HepG2 (cell line): Measurements from ENCODE around the gene NKAIN4. TPM values are rescaled to one million over a fixed set of nuclear protein-coding genes. Genes with fewer than 3 reads are reported as not detected.

Experiments used
- HNF4G ChIP-seq, 2 experiments: sonication (generic) in 1 of 2; formaldehyde crosslinking in 1 of 2; IDR thresholded peaks; 2 replicates each; pipeline versions ENCODE4 v1.4.0 to v1.6.1; 2011 to 2020; ENCODE audit warnings: borderline replicate concordance in 2 of 2, low read depth in 2 of 2, mild to moderate bottlenecking in 2 of 2, low read length in 1 of 2, missing genetic modification reagents in 1 of 2, moderate library complexity in 1 of 2
- KLF15 ChIP-seq: sonication (generic); formaldehyde crosslinking; IDR thresholded peaks from 2 replicates; pipeline ENCODE4 v1.8.1; 2023; ENCODE audit warnings: borderline replicate concordance, mild to moderate bottlenecking, inconsistent platforms, missing genetic modification reagents, mixed read lengths
- KLF9 ChIP-seq: IDR thresholded peaks from 2 replicates; pipeline ENCODE4 v1.6.1; 2016; ENCODE audit warnings: low read depth
- MTERF4 ChIP-seq: sonication (generic); formaldehyde crosslinking; IDR thresholded peaks from 2 replicates; pipeline ENCODE4 v1.8.0; 2023; ENCODE audit warnings: mild to moderate bottlenecking, missing genetic modification reagents
- NFE2L1 ChIP-seq: sonication (generic); formaldehyde crosslinking; IDR thresholded peaks from 2 replicates; pipeline ENCODE4 v1.4.0; 2020; ENCODE audit warnings: missing genetic modification reagents, mild to moderate bottlenecking, borderline replicate concordance
- NR1H2 ChIP-seq: sonication (generic); formaldehyde crosslinking; IDR thresholded peaks from 2 replicates; pipeline ENCODE4 v1.8.1; 2022; ENCODE audit warnings: low read depth, missing genetic modification reagents, borderline replicate concordance
- RXRB ChIP-seq: IDR thresholded peaks from 2 replicates; pipeline ENCODE4 v1.6.1; 2016; ENCODE audit warnings: borderline replicate concordance, missing genetic modification reagents, missing compliant biosample characterization
- SRY ChIP-seq: sonication (generic); formaldehyde crosslinking; IDR thresholded peaks from 2 replicates; pipeline ENCODE4 v1.8.0; 2022; ENCODE audit warnings: mild to moderate bottlenecking, missing genetic modification reagents
- TEAD3 ChIP-seq: optimal IDR thresholded peaks from 2 replicates; pipeline ENCODE3; 2016; ENCODE audit warnings: borderline replicate concordance
- ZBTB38 ChIP-seq: sonication (generic); formaldehyde crosslinking; IDR thresholded peaks from 2 replicates; pipeline ENCODE4 v1.5.1; 2020; ENCODE audit warnings: mild to moderate bottlenecking, missing genetic modification reagents
- ZC3H4 ChIP-seq: sonication (generic); formaldehyde crosslinking; IDR thresholded peaks from 2 replicates; pipeline ENCODE4 v1.4.0; 2020; ENCODE audit warnings: missing genetic modification reagents, borderline replicate concordance
- ZNF251 ChIP-seq: sonication (generic); formaldehyde crosslinking; IDR thresholded peaks from 2 replicates; pipeline ENCODE4 v1.9.0; 2021; ENCODE audit warnings: mild to moderate bottlenecking, missing genetic modification reagents
- ZNF354B ChIP-seq: sonication (generic); formaldehyde crosslinking; IDR thresholded peaks from 2 replicates; pipeline ENCODE4 v1.8.0; 2022; ENCODE audit warnings: mild to moderate bottlenecking, missing genetic modification reagents
- ZNF609 ChIP-seq: sonication (generic); formaldehyde crosslinking; IDR thresholded peaks from 2 replicates; pipeline ENCODE4 v1.4.0; 2020; ENCODE audit warnings: mild to moderate bottlenecking, missing genetic modification reagents, borderline replicate concordance
- ZNF704 ChIP-seq: sonication (generic); formaldehyde crosslinking; IDR thresholded peaks from 2 replicates; pipeline ENCODE4 v1.8.1; 2023; ENCODE audit warnings: mild to moderate bottlenecking, inconsistent platforms, moderate library complexity, missing genetic modification reagents, borderline replicate concordance
- polyA plus RNA-seq, 8 experiments: library from polyadenylated mRNA; depleted of rRNA in 3 of 8; stranded (reverse) in 7 of 8; unstranded in 1 of 8; fragments of >200 nt; fragmentation: Illumina TruSeq in 4 of 8; extraction: Trizol in 4 of 8; gene quantifications; 2 replicates each; pipeline versions ENCODE4 v1.2.1 to v1.2.3, GENCODE V29; 2011 to 2016; ENCODE audit warnings: low read depth in 4 of 8, missing spikeins in 1 of 8, mixed read lengths in 1 of 8; ENCODE audit not compliant: insufficient read depth in 1 of 8
- total RNA-seq, 5 experiments: library from RNA; depleted of rRNA; stranded (reverse); fragments of >200 nt; fragmentation: Illumina TruSeq; extraction: Trizol; gene quantifications; 2 replicates each; pipeline ENCODE4 v1.2.3, GENCODE V29; 2016; ENCODE audit warnings: low read depth in 1 of 5
- TF ChIP-seq, protein P1 (sequence below): fragments of 450-650 bp; IDR thresholded peaks from 2 replicates; pipeline ENCODE4 v1.6.1; 2016
- TF ChIP-seq, protein P2 (sequence below): sonication (generic); formaldehyde crosslinking; IDR thresholded peaks from 2 replicates; pipeline ENCODE4 v1.5.0; 2020; ENCODE audit warnings: missing genetic modification reagents, mild to moderate bottlenecking, borderline replicate concordance
- TF ChIP-seq, protein P3 (sequence below): sonication (generic); formaldehyde crosslinking; IDR thresholded peaks from 2 replicates; pipeline ENCODE4 v1.5.0; 2020; ENCODE audit warnings: missing genetic modification reagents

Gene NKAIN4
- total and polyA plus RNA-seq, 2 of the 13 experiments (the other 11 are each of a cell fraction or from before 2014, with no cell fraction given) = not detected

DNA sequence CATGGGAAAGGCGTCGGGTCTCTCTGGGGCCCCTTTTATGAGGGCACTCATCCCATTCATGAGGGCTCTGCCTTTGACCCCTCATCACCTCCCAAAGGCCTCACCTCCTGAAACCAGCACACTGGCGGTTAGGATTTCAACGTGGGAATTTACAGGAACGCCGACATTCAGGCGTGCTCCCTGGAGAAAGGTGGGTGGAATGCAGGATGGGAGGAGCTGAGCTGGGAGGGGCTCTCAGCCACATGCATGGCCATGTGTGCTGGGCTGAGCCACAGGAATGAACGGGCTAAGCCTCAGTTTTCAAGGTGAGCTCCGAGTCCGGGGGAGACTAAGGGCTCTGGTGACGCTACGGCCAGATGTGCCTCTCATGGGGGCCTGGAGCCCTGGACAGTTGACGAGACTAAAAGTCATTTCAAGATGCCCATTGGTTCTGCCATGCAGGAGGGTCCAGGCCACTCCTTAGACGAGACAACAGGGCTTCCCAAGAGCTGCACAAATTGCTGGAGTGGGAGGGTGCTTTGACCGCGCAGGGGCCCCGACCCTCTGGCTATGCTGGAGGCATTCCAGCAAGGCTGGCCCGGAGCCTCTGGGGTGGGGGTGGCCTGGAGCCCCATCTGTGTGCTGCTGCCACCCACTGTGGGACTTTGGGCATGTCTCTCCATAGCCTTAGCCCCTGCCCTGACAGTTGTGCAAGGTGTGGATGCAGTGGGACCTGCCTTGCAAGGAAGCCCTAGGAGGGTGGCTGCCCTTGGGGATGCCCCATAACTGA, 14.6 kb upstream of the NKAIN4 start (continued):
- no peak for TF ChIP-seq ZNF609 (CRISPR knock-in tag)
- TF ChIP-seq, protein P1, sequence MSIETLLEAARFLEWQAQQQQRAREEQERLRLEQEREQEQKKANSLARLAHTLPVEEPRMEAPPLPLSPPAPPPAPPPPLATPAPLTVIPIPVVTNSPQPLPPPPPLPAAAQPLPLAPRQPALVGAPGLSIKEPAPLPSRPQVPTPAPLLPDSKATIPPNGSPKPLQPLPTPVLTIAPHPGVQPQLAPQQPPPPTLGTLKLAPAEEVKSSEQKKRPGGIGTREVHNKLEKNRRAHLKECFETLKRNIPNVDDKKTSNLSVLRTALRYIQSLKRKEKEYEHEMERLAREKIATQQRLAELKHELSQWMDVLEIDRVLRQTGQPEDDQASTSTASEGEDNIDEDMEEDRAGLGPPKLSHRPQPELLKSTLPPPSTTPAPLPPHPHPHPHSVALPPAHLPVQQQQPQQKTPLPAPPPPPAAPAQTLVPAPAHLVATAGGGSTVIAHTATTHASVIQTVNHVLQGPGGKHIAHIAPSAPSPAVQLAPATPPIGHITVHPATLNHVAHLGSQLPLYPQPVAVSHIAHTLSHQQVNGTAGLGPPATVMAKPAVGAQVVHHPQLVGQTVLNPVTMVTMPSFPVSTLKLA = peak; percentile 40; the same call in 1 of the 2 replicates
- no peak for TF ChIP-seq KLF9
- TF ChIP-seq NR1H2 (CRISPR knock-in tag) = no peak
- TF ChIP-seq SRY (CRISPR knock-in tag) = no peak
- no peak for TF ChIP-seq HNF4G (IDR thresholded peaks at IDR 0.05; ENCODE audit: borderline replicate concordance, low read depth, low read length)
- TF ChIP-seq HNF4G (CRISPR knock-in tag; IDR thresholded peaks at IDR 0.05; ENCODE audit: borderline replicate concordance, low read depth) = no peak
- TF ChIP-seq MTERF4 (CRISPR knock-in tag) = no peak
- TF ChIP-seq, protein P2, sequence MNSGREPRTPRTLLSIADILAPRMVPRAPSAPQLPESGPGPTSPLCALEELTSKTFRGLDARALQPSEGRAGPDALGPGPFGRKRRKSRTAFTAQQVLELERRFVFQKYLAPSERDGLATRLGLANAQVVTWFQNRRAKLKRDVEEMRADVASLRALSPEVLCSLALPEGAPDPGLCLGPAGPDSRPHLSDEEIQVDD (CRISPR knock-in tag) = no peak
- no peak for TF ChIP-seq ZBTB38 (CRISPR knock-in tag)
- no peak for TF ChIP-seq NFE2L1 (CRISPR knock-in tag)
- no peak for TF ChIP-seq ZNF354B (CRISPR knock-in tag)
- TF ChIP-seq TEAD3 (CRISPR knock-in tag) = peak; percentile 68
- no peak for TF ChIP-seq KLF15 (CRISPR knock-in tag)
- TF ChIP-seq, protein P3, sequence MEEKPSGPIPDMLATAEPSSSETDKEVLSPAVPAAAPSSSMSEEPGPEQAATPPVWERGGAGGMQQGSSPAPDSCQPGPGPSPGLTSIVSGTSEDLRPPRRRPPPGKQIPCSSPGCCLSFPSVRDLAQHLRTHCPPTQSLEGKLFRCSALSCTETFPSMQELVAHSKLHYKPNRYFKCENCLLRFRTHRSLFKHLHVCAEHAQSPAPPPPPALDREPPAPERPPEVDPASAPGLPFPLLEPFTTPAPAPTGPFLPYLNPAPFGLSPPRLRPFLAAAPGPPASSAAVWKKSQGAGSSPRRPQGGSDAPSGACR (CRISPR knock-in tag) = no peak
- TF ChIP-seq ZNF251 (CRISPR knock-in tag) = no peak
- no peak for TF ChIP-seq ZNF704 (CRISPR knock-in tag)
- no peak for TF ChIP-seq RXRB
- no peak for TF ChIP-seq ZC3H4 (CRISPR knock-in tag)
